DOHH2 (cell line): ENCODE data around the gene WNT9B.

Experiments used
- H3F3A ChIP-seq: fragments of 200-600 bp; sonication (generic), shearing (Covaris generic); 2 replicates; pipeline ENCODE4 v1.6.0; 2016; ENCODE audit warnings: antibody characterized with exemption, mild to moderate bottlenecking; ENCODE audit not compliant: control insufficient read depth, insufficient read depth
- H3K27ac ChIP-seq: fragments of 200-600 bp; sonication (generic); 2 replicates; pipeline ENCODE4 v1.5.1; 2014; ENCODE audit warnings: low read depth, mild to moderate bottlenecking, low read length, moderate library complexity
- H3K27me3 ChIP-seq: fragments of 200-600 bp; sonication (generic); 2 replicates; pipeline ENCODE4 v1.6.1; 2014; ENCODE audit warnings: mild to moderate bottlenecking, low read length, mixed read lengths; ENCODE audit not compliant: control insufficient read depth
- H3K36me3 ChIP-seq: fragments of 200-600 bp; sonication (generic); 2 replicates; pipeline ENCODE4 v1.6.1; 2014; ENCODE audit warnings: mild to moderate bottlenecking, low read length, moderate library complexity, mixed read lengths; ENCODE audit not compliant: control insufficient read depth
- H3K4me1 ChIP-seq: fragments of 200-600 bp; sonication (generic); 2 replicates; pipeline ENCODE4 v1.6.1; 2014; ENCODE audit warnings: mild to moderate bottlenecking, low read length, mixed read lengths; ENCODE audit not compliant: control insufficient read depth
- H3K4me2 ChIP-seq: fragments of 200-600 bp; sonication (generic); 2 replicates; pipeline ENCODE4 v1.6.0; 2014; ENCODE audit warnings: mild to moderate bottlenecking, low read length, moderate library complexity
- H3K4me3 ChIP-seq: fragments of 200-600 bp; sonication (generic); 2 replicates; pipeline ENCODE4 v1.5.1; 2014; ENCODE audit warnings: mild to moderate bottlenecking, low read length, mixed read lengths
- H3K79me2 ChIP-seq: fragments of 200-600 bp; sonication (generic); 2 replicates; pipeline ENCODE4 v1.6.1; 2014; ENCODE audit warnings: mild to moderate bottlenecking, low read length, mixed read lengths; ENCODE audit not compliant: control insufficient read depth
- H3K9me2 ChIP-seq: fragments of 200-600 bp; sonication (generic); replicated peaks from 2 replicates; pipeline ENCODE4 v1.6.1; 2014; ENCODE audit warnings: mild to moderate bottlenecking, low read length, mixed read lengths; ENCODE audit not compliant: control insufficient read depth
- H3K9me3 ChIP-seq: fragments of 200-600 bp; sonication (generic); 2 replicates; pipeline ENCODE4 v1.6.1; 2014; ENCODE audit warnings: antibody characterized with exemption, low read length, mixed read lengths; ENCODE audit not compliant: control insufficient read depth, insufficient read depth
- H4K20me1 ChIP-seq: fragments of 200-600 bp; sonication (generic); 2 replicates; pipeline ENCODE4 v1.6.0; 2014; ENCODE audit warnings: low read depth, mild to moderate bottlenecking, antibody characterized with exemption, low read length, moderate library complexity; ENCODE audit not compliant: control insufficient read depth, insufficient read depth
- CTCF ChIP-seq: fragments of 200-600 bp; sonication (generic); IDR thresholded peaks from one replicate; pipeline ENCODE4 v1.5.1; 2014; ENCODE audit warnings: antibody characterized with exemption, mild to moderate bottlenecking, low read depth, low read length; ENCODE audit not compliant: poor library complexity, severe bottlenecking
- EZH2phosphoT487 ChIP-seq: fragments of 200-600 bp; sonication (generic); IDR thresholded peaks from 2 replicates; pipeline ENCODE4 v1.6.1; 2017; ENCODE audit warnings: borderline replicate concordance, mild to moderate bottlenecking, antibody characterized with exemption, low read length, moderate library complexity, mixed read lengths

Gene WNT9B

GRCh38 chr17:46851029-46851741, at the start of gene WNT9B:
WNT9B (plus strand) TSS chr17:46851583; CDS start chr17:46851639, 56 bp downstream.
- Histone ChIP-seq H3K4me2 (no peak within 1 kb of the TSS), H3K36me3 (no peaks in the 10 kb centered on the region), H3K79me2 (no peaks in the 10 kb centered on the region), H3K4me3 (no peak within 1 kb of the TSS), H3F3A (no peaks in the 10 kb centered on the region), H3K9me2 (no peaks in the 10 kb centered on the region), H3K4me1 (no peaks in the 10 kb centered on the region), H3K27me3 (peaks cover 3% of the 10 kb centered on the region; the same call in 1 of the 2 replicates), H4K20me1 (no peaks in the 10 kb centered on the region), H3K27ac (no peak within 1 kb of the TSS), H3K9me3 (no peaks in the 10 kb centered on the region)
- no peak for TF ChIP-seq EZH2phosphoT487
- no peak for TF ChIP-seq CTCF

- Histone ChIP-seq H3K79me2 (no peaks in the 10 kb centered on the region), H3K4me1 (no peaks in the 10 kb centered on the region), H3K9me2 (no peaks in the 10 kb centered on the region), H3K9me3 (no peaks in the 10 kb centered on the region), H4K20me1 (no peaks in the 10 kb centered on the region), H3K27ac (no peak overlapping the region), H3K27me3 (no peaks in the 10 kb centered on the region), H3K4me3 (no peak overlapping the region), H3K36me3 (no peaks in the 10 kb centered on the region), H3F3A (no peaks in the 10 kb centered on the region), H3K4me2 (no peak overlapping the region)
- TF ChIP-seq EZH2phosphoT487 = no peak
- TF ChIP-seq CTCF = no peak
Measured at GRCh38 chr17:46802800-46803199, 48.6 kb upstream of the WNT9B start.

GRCh38 chr17:46803544-46803943, 47.8 kb upstream of the WNT9B start:
- Histone ChIP-seq H3K36me3 (no peaks in the 10 kb centered on the region), H3K79me2 (no peaks in the 10 kb centered on the region), H3K9me2 (no peaks in the 10 kb centered on the region), H3K4me2 (no peak overlapping the region), H3K27ac (no peak overlapping the region), H3K27me3 (no peaks in the 10 kb centered on the region), H3F3A (no peaks in the 10 kb centered on the region), H3K4me3 (no peak overlapping the region), H3K4me1 (no peaks in the 10 kb centered on the region), H4K20me1 (no peaks in the 10 kb centered on the region), H3K9me3 (no peaks in the 10 kb centered on the region)
- TF ChIP-seq CTCF = no peak
- TF ChIP-seq EZH2phosphoT487 = no peak
